Spinal cord (tissue), 10 donors: ENCODE data around the gene DLG5. TPM values are rescaled to one million over a fixed set of nuclear protein-coding genes. Genes with fewer than 3 reads are reported as not detected.

ENCODE experiments used
- DNase-seq, 6 donors: peaks; one replicate each; pipeline versions ENCODE4 v3.0.0 to v3.0.0-alpha.2; 2013 to 2015; ENCODE audit warnings: low spot score in 6 of 6, low read depth in 4 of 6
- H3K27ac ChIP-seq: one replicate; pipeline ENCODE4 v1.5.1; 2013; ENCODE audit warnings: low read depth, low read length, control low read depth
- H3K27me3 ChIP-seq: one replicate; pipeline ENCODE4 v1.6.1; 2013; ENCODE audit warnings: low read length; ENCODE audit not compliant: control insufficient read depth, insufficient read depth
- H3K36me3 ChIP-seq: one replicate; pipeline ENCODE4 v1.6.1; 2013; ENCODE audit warnings: low read length; ENCODE audit not compliant: control insufficient read depth, insufficient read depth
- H3K4me1 ChIP-seq: one replicate; pipeline ENCODE4 v1.6.1; 2013; ENCODE audit warnings: low read length; ENCODE audit not compliant: control insufficient read depth, insufficient read depth
- H3K4me3 ChIP-seq: one replicate; pipeline ENCODE4 v1.5.1; 2013; ENCODE audit warnings: low read depth, low read length, control low read depth
- H3K9me3 ChIP-seq: one replicate; pipeline ENCODE4 v1.6.1; 2013; ENCODE audit warnings: low read length; ENCODE audit not compliant: control insufficient read depth, insufficient read depth
- WGBS: methylation state at CpG from one replicate; pipeline ENCODE4 v1.1.5; 2013; ENCODE audit warnings: missing lambda C conversion rate; ENCODE audit not compliant: insufficient coverage; 5-methylcytosine and 5-hydroxymethylcytosine counted together
- polyA plus RNA-seq, 2 donors: library from polyadenylated mRNA; unstranded; fragments of 120-200 nt; gene quantifications; one replicate each; pipeline ENCODE4 v1.2.1, GENCODE V29; 2013; ENCODE audit not compliant: insufficient read length in 2 of 2
- total RNA-seq, 2 donors: library from RNA; depleted of rRNA in 1 of 2; stranded (reverse); fragments of 120-200 nt in 1 of 2; fragments of >200 nt in 1 of 2; gene quantifications; one replicate each; pipeline versions ENCODE4 v1.2.3 to v1.2.4, GENCODE V29; 2013 to 2014
- donor health status: healthy.

The DLG5 gene
- total and polyA plus RNA-seq, 4 donors: 27.5 to 78.5 (median 51.3) TPM

DNA sequence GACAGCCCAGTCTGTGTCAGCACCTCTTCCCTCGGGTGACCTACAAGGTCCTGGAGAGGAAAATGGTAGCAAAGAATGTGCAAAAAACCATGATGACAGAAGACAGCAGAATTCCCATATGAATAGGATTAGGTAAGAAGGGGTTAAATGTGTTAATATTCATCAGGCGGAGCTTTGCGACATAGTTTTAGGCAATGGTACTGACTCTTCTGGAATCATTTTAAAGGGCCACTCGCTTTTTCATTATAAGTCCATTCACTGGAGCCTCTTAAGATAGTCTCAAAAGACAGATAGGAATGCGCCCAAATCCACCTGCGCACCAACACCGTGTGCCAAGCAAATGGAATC, 38.2 kb downstream of the DLG5 start:
- peaks cover 3% of the 10 kb centered on the region for H3K36me3 ChIP-seq
- H3K27me3 ChIP-seq: no peaks in the 10 kb centered on the region
- H3K4me1 ChIP-seq: peaks cover 65% of the 10 kb centered on the region
- DNase-seq: peak in 1 of 6 donors; percentile 56
- WGBS: 52% methylated on average over 2 of the region's 7 CpGs
- no peaks in the 10 kb centered on the region for H3K9me3 ChIP-seq
- peak overlapping the region; percentile 54 for H3K27ac ChIP-seq
- H3K4me3 ChIP-seq: no peak overlapping the region

DNA sequence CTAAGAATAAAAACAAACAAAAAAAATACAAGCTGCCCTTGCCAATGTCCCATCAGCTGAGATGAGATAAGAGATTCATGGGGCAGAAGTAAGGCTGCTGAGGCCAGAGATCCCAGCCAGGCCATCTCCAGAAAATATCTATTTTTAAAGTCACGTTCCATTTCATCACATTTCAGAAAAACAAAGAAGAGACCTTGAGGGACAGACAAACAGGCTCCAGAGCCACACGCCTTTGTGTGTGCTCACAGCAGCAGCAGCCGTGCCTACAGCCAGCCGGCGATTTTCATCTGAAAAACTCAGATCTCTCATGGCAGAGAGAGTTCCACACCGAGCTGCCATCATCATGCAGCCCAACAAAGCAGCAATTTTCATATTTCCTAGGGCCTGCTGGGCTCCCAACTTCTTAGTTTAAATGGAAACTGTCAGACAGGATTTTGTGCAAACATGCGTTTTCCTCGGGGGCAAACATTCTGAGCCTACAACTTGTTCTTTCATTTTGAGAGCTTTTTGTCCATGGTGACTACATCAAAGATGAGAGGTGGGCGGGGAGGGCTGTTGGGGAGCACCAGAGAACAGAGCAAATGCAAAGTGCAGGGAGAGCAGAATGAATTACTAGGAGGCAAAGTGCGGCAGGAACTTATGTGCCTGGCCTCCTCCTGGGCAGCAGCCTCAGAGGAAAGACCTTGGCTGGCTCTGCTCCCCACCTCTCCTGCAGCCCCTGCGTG, 38.8 kb downstream of the DLG5 start:
- Histone ChIP-seq H3K27me3 (no peaks in the 10 kb centered on the region), H3K9me3 (no peaks in the 10 kb centered on the region), H3K4me3 (no peak overlapping the region), H3K27ac (peak overlapping the region; percentile 54), H3K4me1 (peaks cover 60% of the 10 kb centered on the region), H3K36me3 (peaks cover 3% of the 10 kb centered on the region)
- 14% methylated on average over 10 of the region's 11 CpGs for WGBS
- peak in 2 of 6 donors; percentile 60 to 64 for DNase-seq

DNA sequence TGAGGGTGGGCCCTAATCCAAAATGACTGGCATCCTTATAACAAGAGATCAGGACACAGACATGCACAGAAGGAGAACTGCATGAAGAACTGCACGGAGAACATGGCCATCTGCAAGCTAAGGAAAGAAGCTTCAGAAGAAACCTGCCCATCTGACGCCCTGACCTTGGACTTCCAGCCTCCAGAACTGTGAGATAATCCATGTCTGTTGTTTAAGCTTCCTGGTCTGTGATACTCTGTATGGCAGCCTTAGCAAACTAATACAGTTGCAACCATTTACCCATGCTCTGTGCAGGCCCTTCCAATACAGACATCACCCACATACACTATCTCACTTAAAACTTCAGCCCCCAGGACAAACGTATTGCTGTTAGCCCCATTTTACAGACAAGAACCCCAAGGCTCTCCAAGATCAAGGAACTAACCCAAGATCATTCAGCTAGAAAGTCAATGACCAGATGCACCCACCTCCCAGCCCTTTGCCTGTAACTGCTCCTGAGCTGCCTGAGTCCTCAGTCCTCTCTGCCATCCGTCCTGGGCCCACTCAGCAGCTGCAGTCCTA, 39.7 kb downstream of the DLG5 start:
- Histone ChIP-seq H3K4me1 (peaks cover 51% of the 10 kb centered on the region), H3K36me3 (peaks cover 3% of the 10 kb centered on the region), H3K9me3 (no peaks in the 10 kb centered on the region), H3K27ac (peak overlapping the region; percentile 54), H3K4me3 (no peak overlapping the region), H3K27me3 (no peaks in the 10 kb centered on the region)
- 90% methylated on average over 4 of the region's 4 CpGs for WGBS
- no peak for DNase-seq

GRCh38 chr10:77884181-77884580, 42.4 kb downstream of the DLG5 start:
- Histone ChIP-seq H3K4me1 (peaks cover 35% of the 10 kb centered on the region), H3K36me3 (peaks cover 3% of the 10 kb centered on the region), H3K4me3 (no peak overlapping the region), H3K27ac (no peak overlapping the region), H3K27me3 (no peaks in the 10 kb centered on the region), H3K9me3 (no peaks in the 10 kb centered on the region)
- WGBS: 80% methylated on average over 7 of the region's 7 CpGs
- no peak for DNase-seq

DNA sequence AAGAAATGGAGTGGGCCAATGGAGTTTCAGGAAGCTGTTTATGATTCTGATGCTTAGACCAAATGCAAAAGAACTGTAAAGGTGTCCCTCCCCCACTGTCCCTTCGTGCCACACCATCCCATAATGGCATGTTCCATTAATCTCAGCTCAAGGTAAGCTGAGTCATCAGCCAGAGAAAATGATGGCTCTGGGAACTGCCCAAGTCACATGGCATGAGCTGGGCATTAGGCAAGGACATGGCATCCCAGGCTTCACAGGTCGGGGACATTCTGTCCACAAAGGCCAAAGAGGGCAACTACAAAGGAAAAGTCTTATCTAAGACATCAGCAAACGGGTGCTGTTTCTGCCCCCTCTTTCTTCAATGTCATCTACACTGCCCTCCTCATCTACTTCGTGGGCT, 44.9 kb downstream of the DLG5 start:
- Histone ChIP-seq H3K27ac (no peak overlapping the region), H3K27me3 (no peaks in the 10 kb centered on the region), H3K9me3 (no peaks in the 10 kb centered on the region), H3K4me1 (peaks cover 33% of the 10 kb centered on the region), H3K4me3 (no peak overlapping the region), H3K36me3 (peaks cover 3% of the 10 kb centered on the region)
- DNase-seq: no peak
- WGBS: 89% methylated on average over 4 of the region's 4 CpGs

- Histone ChIP-seq H3K4me3 (no peak overlapping the region), H3K27ac (no peak overlapping the region), H3K27me3 (no peaks in the 10 kb centered on the region), H3K9me3 (no peaks in the 10 kb centered on the region), H3K4me1 (peaks cover 30% of the 10 kb centered on the region), H3K36me3 (peaks cover 3% of the 10 kb centered on the region)
- no CpG with 5 or more reads among the region's 3 CpGs for WGBS
- DNase-seq: no peak
Measured at GRCh38 chr10:77881222-77881621, 45.3 kb downstream of the DLG5 start.

GRCh38 chr10:77879710-77880109, 46.8 kb downstream of the DLG5 start:
- 56% methylated on average over 3 of the region's 3 CpGs for WGBS
- Histone ChIP-seq H3K27ac (no peak overlapping the region), H3K36me3 (no peaks in the 10 kb centered on the region), H3K27me3 (no peaks in the 10 kb centered on the region), H3K9me3 (no peaks in the 10 kb centered on the region), H3K4me3 (no peak overlapping the region), H3K4me1 (peaks cover 24% of the 10 kb centered on the region)
- DNase-seq: no peak

- 94% methylated on average over 4 of the region's 4 CpGs for WGBS
- H3K4me1 ChIP-seq: peaks cover 25% of the 10 kb centered on the region
- no peak overlapping the region for H3K4me3 ChIP-seq
- H3K27me3 ChIP-seq: no peaks in the 10 kb centered on the region
- no peaks in the 10 kb centered on the region for H3K9me3 ChIP-seq
- H3K27ac ChIP-seq: no peak overlapping the region
- H3K36me3 ChIP-seq: no peaks in the 10 kb centered on the region
- no peak for DNase-seq
Measured at GRCh38 chr10:77879065-77879464, 47.5 kb downstream of the DLG5 start.

GRCh38 chr10:77877441-77878344, 48.9 kb downstream of the DLG5 start:
- H3K9me3 ChIP-seq: no peaks in the 10 kb centered on the region
- 41% methylated on average over 8 of the region's 16 CpGs for WGBS
- no peak overlapping the region for H3K4me3 ChIP-seq
- H3K27me3 ChIP-seq: no peaks in the 10 kb centered on the region
- no peaks in the 10 kb centered on the region for H3K36me3 ChIP-seq
- peaks cover 38% of the 10 kb centered on the region for H3K4me1 ChIP-seq
- peak in 1 of 6 donors; percentile 62 for DNase-seq
- H3K27ac ChIP-seq: no peak overlapping the region
